ENCODE data around the gene LAMTOR1. TPM values are rescaled to one million over a fixed set of nuclear protein-coding genes. Genes with fewer than 3 reads are reported as not detected.

Gene LAMTOR1
- total and polyA plus RNA-seq, 2 donors (not counting 1 experiment from before 2014, with no cell fraction given) = 71.0 to 104 TPM

GRCh38 chr11:72119198-72119597 is 16.1 kb upstream of the LAMTOR1 start:
- no peak for DNase-seq
- no peak for ATAC-seq (ENCODE audit: low read depth)
- Histone ChIP-seq H3K27ac (ENCODE audit: low read length in 2 of 2) (no peak overlapping the region), H3K79me2 (ENCODE audit: control insufficient read depth, insufficient read depth, low read length) (no peaks in the 10 kb centered on the region), H3K9ac (ENCODE audit: low read length) (no peak overlapping the region), H3K36me3 (replicated peaks in 1 of 2; ENCODE audit: control extremely low read depth in 1 of 2, control insufficient read depth in 1 of 2, extremely low read depth in 1 of 2, insufficient read depth in 2 of 2, low read length in 1 of 2) (no peaks in the 10 kb centered on the region), H3K4me3 (ENCODE audit: control extremely low read depth in 1 of 5, extremely low read depth in 1 of 5, insufficient read depth in 1 of 5, low read depth in 2 of 5, low read length in 4 of 5) (no peak overlapping the region), H3K4me1 (ENCODE audit: control insufficient read depth in 2 of 2, insufficient read depth in 2 of 2, low read length in 2 of 2) (no peaks in the 10 kb centered on the region), H3K27me3 (replicated peaks in 1 of 4; ENCODE audit: control extremely low read depth in 1 of 4, control insufficient read depth in 3 of 4, insufficient read depth in 4 of 4, low read length in 3 of 4) (peaks cover 0 to 25% (median 2%) of the 10 kb centered on the region in 4 experiments), H2AFZ (ENCODE audit: insufficient read depth, low read depth, low read length, poor library complexity, severe bottlenecking) (no peak overlapping the region), H3K9me3 (ENCODE audit: control extremely low read depth in 1 of 3, control insufficient read depth in 2 of 3, insufficient read depth in 1 of 3, low read length in 2 of 3) (peaks cover 0 to 5% (median 0%) of the 10 kb centered on the region in 3 donors), H4K20me1 (ENCODE audit: control insufficient read depth, insufficient read depth, low read length, poor library complexity, severe bottlenecking) (no peaks in the 10 kb centered on the region), H3K4me2 (replicated peaks; ENCODE audit: low read depth, low read length, poor library complexity, severe bottlenecking) (no peak overlapping the region)
- H3K4me3 Mint-ChIP-seq = no peak overlapping the region
- CTCF ChIA-PET = interaction anchor here (0.8 kb wide), 1 partner anchor 94 kb away, joined by 3 read pairs; no protein-coding TSS in a partner anchor
- intact Hi-C loops (cut with micrococcal nuclease) = no loop called here
- TF ChIP-seq EZH2 (IDR thresholded peaks at IDR 0.05; ENCODE audit: borderline replicate concordance, insufficient read depth, low read depth, low read length, poor library complexity, severe bottlenecking) (no peak), CTCF (IDR thresholded peaks at IDR 0.05) (no peak)
- H3K27ac Mint-ChIP-seq = no peak overlapping the region
- WGBS (ENCODE audit: insufficient coverage) = no CpG with 5 or more reads among the region's 6 CpGs
- H3K9me3 Mint-ChIP-seq (ENCODE audit: insufficient read depth) = no peaks in the 10 kb centered on the region
- H3K4me1 Mint-ChIP-seq = no peaks in the 10 kb centered on the region
- peaks cover 40% of the 10 kb centered on the region for H3K27me3 Mint-ChIP-seq
- POLR2A ChIA-PET = no interaction called here

GRCh38 chr11:72116019-72116755 is 13.1 kb upstream of the LAMTOR1 start:
- Histone ChIP-seq H3K79me2 (ENCODE audit: control insufficient read depth, insufficient read depth, low read length) (no peaks in the 10 kb centered on the region), H3K27me3 (replicated peaks in 1 of 4; ENCODE audit: control extremely low read depth in 1 of 4, control insufficient read depth in 3 of 4, insufficient read depth in 4 of 4, low read length in 3 of 4) (peaks cover 0 to 25% (median 2%) of the 10 kb centered on the region in 4 experiments), H3K4me1 (ENCODE audit: control insufficient read depth in 2 of 2, insufficient read depth in 2 of 2, low read length in 2 of 2) (peaks cover 13 to 17% of the 10 kb centered on the region in 2 donors), H3K4me2 (replicated peaks; ENCODE audit: low read depth, low read length, poor library complexity, severe bottlenecking) (no peak overlapping the region), H3K36me3 (replicated peaks in 1 of 2; ENCODE audit: control extremely low read depth in 1 of 2, control insufficient read depth in 1 of 2, extremely low read depth in 1 of 2, insufficient read depth in 2 of 2, low read length in 1 of 2) (no peaks in the 10 kb centered on the region), H2AFZ (ENCODE audit: insufficient read depth, low read depth, low read length, poor library complexity, severe bottlenecking) (no peak overlapping the region), H3K27ac (ENCODE audit: low read length in 2 of 2) (no peak overlapping the region), H4K20me1 (ENCODE audit: control insufficient read depth, insufficient read depth, low read length, poor library complexity, severe bottlenecking) (no peaks in the 10 kb centered on the region), H3K9me3 (ENCODE audit: control extremely low read depth in 1 of 3, control insufficient read depth in 2 of 3, insufficient read depth in 1 of 3, low read length in 2 of 3) (no peaks in the 10 kb centered on the region), H3K9ac (ENCODE audit: low read length) (no peak overlapping the region), H3K4me3 (ENCODE audit: control extremely low read depth in 1 of 5, extremely low read depth in 1 of 5, insufficient read depth in 1 of 5, low read depth in 2 of 5, low read length in 4 of 5) (no peak overlapping the region)
- no peaks in the 10 kb centered on the region for H3K9me3 Mint-ChIP-seq (ENCODE audit: insufficient read depth)
- intact Hi-C loops (cut with micrococcal nuclease) = no loop called here
- ChIA-PET POLR2A (no interaction called here), CTCF (no interaction called here)
- no peak overlapping the region for H3K4me3 Mint-ChIP-seq
- TF ChIP-seq CTCF (IDR thresholded peaks at IDR 0.05) (no peak), EZH2 (IDR thresholded peaks at IDR 0.05; ENCODE audit: borderline replicate concordance, insufficient read depth, low read depth, low read length, poor library complexity, severe bottlenecking) (no peak)
- peaks cover 17% of the 10 kb centered on the region for H3K4me1 Mint-ChIP-seq
- no peak for ATAC-seq (ENCODE audit: low read depth)
- DNase-seq = no peak
- H3K27ac Mint-ChIP-seq = no peak overlapping the region
- WGBS (ENCODE audit: insufficient coverage) = 98% methylated on average over 4 of the region's 6 CpGs
- peaks cover 33% of the 10 kb centered on the region for H3K27me3 Mint-ChIP-seq

Measured in B cell (primary cell).